GM19397 (cell line): ENCODE data around the gene ZNF814.
"Not testable (repeated sequence)": the region's sequence is repeated elsewhere in the genome, so short reads cannot be mapped to it uniquely, and the experiment has no call there.

Source experiments
- ATAC-seq: cut with Tn5 transposase; IDR thresholded peaks from one replicate; pipeline ENCODE4 v1.9.1; 2021; ENCODE audit warnings: mild to moderate bottlenecking, moderate library complexity; ENCODE audit not compliant: unreplicated experiment

Gene ZNF814

DNA sequence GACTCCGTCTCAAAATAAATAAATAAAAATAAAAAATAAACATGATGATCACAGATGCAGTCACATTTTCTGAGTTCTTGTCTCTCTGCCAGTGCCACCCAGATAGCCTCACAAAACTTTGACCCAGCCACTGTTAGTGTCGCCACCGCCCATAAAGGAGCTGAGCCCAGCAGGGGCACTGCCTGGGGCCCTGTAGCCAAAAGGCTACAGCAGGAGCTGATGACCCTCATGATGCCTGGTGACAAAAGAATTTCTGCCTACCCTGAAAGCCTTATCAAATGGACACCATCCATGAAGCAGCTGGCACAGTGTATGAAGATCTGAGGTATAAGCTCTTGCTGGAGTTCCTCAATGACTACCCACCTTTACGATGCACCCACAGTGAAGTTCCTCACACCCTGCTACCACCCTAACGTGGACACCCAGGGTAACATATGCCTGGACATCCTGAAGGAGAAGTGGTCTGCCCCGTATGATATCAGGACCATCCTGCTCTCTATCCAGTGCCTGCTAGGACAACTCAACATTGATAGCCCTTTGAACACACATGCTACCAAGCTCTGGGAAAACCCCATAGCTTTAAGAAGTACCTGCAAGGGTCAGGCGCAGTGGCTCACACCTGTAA, 20.9 kb downstream of the ZNF814 start:
- ATAC-seq = no peak

- ATAC-seq = not testable (repeated sequence)
Measured at GRCh38 chr19:57862351-57862750, 26.5 kb downstream of the ZNF814 start.

DNA sequence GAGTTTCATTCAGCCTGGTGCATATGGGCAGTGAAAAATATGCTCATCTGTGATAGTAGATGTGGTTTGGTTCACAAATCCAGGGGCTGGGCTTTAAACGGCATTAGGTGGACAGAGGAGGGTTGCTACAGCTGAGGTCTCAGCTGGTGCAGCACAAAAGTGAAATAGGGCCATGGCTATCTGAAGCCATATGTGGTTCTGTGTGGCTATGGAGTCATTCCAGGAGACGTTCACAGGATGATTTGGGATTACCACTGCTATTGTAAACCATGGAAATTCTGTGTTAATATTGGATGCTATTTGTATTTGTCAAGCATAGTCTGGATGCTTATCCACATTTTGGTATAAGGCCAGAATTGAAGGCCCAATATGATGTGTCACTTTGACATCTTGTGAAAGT, 34.7 kb downstream of the ZNF814 start:
- not testable (repeated sequence) for ATAC-seq

DNA sequence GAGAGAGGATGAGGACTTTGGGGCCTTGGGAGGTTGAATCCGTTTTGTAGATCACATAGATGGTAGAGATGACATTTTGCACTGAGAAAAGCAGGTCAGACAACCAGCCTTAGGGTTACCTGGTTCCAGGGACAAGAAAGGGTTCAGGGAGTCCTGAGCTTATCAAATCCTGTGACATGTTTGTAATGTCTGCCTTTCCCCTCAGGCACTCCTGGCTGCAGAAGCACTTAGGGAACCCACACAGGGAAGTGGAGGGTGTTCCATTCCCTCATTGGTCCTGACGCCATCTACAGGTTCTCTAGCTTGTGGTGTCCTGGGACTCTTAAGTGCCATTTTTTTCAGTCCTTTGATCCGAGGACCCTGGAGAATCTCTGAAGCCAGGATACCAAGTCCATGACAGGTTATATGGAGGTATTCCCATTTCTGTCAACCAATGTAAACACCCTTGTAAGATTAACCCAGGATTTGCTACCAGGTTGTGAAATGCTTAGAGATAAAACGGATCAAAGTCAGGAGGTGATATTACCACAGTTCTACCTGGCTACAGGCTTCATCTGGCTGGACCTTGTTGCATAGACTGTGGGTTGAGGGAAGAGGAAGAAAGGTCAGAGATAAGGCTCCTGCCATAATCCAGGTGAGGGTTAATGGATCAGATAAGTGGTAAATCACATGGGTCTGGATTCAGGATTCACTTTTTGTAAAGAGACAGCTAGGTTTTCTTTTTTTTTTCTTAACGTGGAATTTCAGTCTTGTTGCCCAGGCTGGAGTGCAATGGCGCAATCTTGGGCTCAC, 36.8 kb downstream of the ZNF814 start:
- ATAC-seq = not testable (repeated sequence)

DNA sequence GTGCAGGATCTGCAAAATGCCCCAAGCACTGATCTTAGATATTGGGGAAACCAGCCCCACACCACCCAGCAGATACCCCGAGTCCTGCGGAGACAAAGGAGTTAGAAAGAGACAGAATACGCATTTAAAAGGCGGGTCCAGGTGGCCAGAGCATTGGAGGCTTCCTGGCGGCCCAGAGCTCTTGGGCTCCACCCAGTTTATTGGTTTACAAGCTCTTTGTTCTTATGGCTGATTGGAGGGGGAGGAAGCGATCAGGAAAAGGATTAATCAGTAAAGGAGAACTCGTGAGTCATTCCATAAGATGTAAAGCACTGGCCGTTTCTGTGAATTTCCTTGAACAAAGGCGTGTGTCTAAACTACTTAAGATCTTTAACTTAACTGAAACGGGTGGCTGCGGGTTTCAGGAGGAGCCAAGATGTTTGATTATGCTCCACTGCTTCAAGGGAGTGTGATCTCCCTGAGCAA, 38.3 kb downstream of the ZNF814 start:
- no peak for ATAC-seq

DNA sequence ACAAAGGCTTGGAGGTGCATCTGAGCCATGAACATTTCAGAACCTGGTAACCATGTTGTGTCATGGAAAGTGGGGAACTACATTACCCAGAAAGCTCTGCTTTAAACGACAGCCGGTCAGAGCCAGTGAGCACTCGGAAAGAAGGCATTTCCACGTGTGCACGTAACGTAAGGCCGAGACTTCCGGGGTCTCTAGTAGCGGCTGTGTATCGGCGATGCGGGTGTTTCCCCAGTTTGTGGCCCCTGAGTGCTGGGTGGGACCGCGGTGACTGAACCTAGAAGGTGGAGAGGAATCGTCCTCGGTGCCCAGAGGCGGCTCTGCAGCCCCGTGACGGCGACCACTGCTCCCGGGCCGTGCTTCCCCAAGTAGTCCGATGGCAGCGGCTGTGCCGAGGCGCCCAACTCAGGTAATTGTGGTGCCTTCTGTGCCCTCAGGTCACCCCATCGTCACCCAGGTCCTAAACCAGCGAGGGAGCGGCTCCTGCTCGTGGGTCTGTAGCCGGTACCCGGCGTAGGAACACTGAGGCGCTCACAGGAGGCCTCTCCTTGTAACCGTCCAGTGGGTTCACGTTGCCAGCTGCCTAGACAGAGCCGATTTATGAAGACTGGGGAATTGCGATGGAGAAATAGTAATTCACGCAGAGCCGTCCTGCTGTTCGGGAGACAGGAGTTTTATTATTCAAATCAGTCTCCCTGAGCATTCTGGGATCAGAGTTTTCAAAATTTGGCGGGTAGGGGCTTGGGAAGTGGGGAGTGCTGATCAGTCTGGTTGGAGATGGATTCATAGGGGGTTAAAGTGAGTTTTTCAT, 39.0 kb downstream of the ZNF814 start, which contains the start of gene ZNF587:
Gene ZNF587 (plus strand): TSS at position 194 of the 808 bp plus-strand sequence. CDS start 180 bp downstream, at position 374.
- peak; percentile 95 for ATAC-seq

DNA sequence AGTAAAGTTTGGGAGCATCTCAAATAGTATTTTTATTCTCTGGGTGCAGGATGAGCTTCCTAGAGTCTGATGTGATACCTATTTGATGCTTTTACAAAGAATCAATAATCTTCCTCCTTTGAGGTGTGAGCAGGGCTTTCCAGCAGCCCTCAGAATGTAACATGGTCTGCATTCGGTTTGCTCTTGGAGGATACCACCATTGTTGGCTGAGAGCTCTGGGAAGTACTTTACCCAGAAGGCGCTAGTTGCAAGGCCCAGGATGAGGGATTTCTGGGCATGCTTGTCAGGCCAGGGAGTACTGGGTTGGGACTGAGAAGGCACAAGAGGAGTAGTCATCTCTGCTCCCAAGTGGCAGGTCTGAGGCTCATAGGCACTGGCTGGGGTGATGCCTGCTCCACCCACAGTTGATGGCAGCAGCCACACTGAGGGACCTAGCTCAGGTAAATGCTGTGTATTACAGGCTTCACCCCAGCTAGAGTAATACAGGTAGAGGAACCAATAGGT, 39.6 kb downstream of the ZNF814 start:
- ATAC-seq = peak; percentile 1

DNA sequence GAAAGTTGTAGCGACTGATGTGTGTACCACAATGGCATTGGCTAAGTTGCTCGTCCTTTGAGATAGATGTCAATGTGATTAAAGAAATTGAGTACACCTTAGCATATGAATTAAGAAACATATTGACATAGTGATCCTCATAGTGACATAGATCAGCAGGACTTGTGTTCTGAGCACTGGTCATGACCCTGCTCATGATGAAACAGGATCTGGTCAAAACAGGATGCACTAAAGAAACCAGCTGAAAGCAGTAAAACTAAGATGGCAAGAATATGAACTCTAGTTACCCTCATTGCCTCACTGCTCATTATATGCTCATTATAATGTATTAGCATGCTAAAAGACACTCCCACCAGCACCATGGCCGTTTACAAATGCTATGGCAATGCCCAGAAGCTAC, 41.7 kb downstream of the ZNF814 start:
- ATAC-seq = not testable (repeated sequence)

DNA sequence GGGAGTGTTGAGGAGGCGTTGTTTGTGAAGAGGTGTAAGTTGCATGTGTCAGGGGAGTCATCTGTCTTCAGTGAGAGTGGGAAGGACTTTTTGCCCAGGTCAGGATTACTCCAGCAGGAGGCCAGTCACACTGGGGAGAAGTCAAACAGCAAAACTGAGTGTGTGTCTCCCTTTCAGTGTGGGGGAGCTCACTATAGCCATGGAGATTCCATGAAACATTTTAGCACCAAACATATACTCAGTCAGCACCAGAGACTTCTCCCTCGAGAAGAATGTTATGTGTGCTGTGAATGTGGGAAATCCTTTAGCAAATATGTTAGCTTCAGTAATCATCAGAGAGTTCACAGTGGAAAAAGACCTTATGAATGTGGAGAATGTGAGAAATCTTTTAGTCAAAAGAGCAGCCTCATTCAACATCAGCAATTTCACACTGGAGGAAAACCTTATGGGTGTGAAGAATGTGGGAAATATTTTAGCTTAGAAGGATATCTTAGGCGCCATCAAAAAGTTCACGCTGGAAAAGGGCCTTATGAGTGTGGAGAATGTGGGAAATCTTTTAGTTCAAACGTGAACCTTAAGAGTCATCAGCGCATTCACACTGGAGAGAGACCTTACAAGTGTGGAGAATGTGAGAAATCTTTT, 47.6 kb downstream of the ZNF814 start:
- ATAC-seq = no peak

DNA sequence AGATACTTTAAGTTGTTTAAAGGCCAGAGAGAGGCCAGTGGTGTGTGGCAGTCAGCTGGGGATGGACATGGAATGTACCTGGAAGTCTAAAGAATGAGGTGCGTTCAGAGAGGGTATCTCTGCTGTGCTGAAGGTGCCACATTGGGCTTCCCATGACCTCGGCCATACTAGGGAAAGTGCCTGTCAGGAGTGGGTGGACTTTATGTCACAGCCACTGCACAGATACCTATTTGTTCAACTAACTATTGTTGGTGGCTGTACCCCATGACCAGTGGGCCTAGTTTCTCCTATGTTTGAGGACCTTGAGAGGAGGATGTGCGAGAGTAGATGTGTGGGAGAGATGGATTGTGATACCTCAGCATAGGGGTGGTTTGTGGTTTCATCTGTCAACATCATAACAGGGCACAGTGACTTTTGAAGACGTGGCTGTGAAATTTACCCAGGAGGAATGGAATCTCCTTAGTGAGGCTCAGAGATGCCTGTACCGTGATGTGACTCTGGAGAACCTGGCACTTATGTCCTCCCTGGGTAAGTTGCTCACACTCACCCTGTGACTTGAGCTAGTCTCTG, 50.1 kb downstream of the ZNF814 start:
- not testable (repeated sequence) for ATAC-seq

- not testable (repeated sequence) for ATAC-seq
Measured at GRCh38 chr19:57836991-57837390, 51.8 kb downstream of the ZNF814 start.

GRCh38 chr19:57830071-57830602, 58.7 kb downstream of the ZNF814 start, which contains the start of gene ZNF587B:
TSS of gene ZNF587B (plus strand) at chr19:57830299. CDS start at chr19:57830529, 230 bp downstream.
- ATAC-seq = no peak

DNA sequence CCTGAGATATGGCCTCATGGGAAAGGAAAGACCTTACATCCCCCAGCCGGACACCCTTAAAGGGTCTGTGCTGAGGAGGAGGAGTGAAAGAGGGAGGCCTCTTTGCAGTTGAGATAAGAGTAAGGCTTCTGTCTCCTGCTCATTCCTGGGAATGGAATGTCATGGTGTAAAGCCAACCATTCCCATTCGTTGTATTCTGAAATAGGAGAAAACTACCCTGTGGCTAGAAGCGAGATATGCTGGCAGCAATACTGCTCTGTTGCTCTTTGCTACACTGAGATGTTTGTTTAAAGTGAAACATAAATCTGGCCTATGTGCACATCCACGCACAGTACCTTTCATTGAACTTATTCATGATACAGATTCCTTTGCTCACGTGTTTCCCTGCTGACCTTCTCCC, 59.5 kb downstream of the ZNF814 start:
- no peak for ATAC-seq

DNA sequence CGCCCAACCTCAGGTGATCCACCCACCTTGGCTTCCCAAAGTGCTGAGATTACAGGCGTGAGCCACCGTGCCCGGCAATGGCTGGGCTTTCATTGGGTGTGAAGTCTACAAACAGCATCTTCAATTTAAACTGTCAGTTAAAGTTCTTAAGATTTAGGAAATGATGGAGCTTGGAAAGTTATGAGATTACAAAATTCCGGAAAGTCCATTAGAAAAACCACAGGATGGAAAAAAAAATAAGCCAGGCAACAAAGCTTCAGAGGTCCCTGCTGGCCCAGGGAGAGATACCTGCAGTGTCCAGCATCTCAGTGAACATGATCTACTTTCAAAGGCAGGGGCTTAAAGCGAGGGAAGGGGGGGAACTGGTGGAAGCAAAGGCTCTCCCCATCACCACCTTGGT, 63.3 kb downstream of the ZNF814 start:
- no peak for ATAC-seq

GRCh38 chr19:57823608-57824007, 65.2 kb downstream of the ZNF814 start:
- ATAC-seq = not testable (repeated sequence)

GRCh38 chr19:57823155-57823554, 65.7 kb downstream of the ZNF814 start:
- not testable (repeated sequence) for ATAC-seq

DNA sequence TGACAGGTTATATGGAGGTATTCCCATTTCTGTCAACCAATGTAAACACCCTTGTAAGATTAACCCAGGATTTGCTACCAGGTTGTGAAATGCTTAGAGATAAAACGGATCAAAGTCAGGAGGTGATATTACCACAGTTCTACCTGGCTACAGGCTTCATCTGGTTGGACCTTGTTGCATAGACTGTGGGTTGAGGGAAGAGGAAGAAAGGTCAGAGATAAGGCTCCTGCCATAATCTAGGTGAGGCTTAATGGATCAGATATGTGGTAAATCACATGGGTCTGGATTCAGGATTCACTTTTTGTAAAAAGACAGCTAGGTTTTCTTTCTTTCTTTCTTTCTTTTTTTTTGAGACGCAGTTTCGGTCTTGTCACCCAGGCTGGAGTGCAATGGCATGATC, 67.3 kb downstream of the ZNF814 start:
- ATAC-seq = not testable (repeated sequence)

DNA sequence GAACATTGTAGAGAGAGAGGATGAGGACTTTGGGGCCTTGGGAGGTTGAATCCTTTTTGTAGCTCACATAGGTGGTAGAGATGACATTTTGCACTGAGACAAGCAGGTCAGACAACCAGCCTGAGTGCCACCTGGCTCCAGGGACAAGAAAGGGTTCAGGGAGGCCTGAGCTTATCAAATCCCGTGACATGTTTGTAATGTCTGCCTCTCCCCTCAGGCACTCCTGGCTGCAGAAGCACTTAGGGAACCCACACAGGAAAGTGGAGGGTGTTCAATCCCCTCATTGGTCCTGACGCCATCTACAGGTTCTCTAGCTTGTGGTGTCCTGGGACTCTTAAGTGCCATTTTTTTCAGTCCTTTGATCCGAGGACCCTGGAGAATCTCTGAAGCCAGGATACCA, 67.7 kb downstream of the ZNF814 start:
- not testable (repeated sequence) for ATAC-seq

DNA sequence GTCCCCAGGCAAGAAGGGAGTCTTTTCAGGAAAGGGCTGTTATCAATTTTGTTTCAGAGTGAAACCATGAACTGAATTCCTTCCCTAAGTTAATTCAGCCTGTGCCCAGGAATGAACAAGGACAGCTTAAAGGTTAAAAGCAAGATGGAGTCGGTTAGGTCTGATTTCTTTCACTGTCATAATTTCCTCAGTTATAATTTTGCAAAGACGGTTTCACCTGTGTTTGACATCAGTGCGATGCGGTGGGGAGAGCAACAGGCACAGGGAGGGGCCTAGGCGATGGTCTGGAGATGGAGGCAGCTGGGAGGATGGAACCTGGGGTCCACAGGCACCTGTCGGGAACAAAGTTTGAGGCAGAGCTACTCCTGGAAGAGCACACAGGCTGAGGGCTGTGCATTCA, 68.2 kb downstream of the ZNF814 start:
- ATAC-seq = no peak
